CD4-positive, alpha-beta T cell treated with Interferon gamma for 1 hour (primary cell): Measurements from ENCODE around the gene CAMK2A.
"Not testable (repeated sequence)": the region's sequence is repeated elsewhere in the genome, so short reads cannot be mapped to it uniquely, and the experiment has no call there.

Source experiments
- DNase-seq: peaks from one replicate; pipeline ENCODE4 v3.0.0-alpha.2; 2020

The CAMK2A gene

GRCh38 chr5:150253416-150254208 lies 36.0 kb downstream of the CAMK2A start:
- DNase-seq = no peak

- DNase-seq = no peak
These were observed 37.1 kb downstream of the CAMK2A start for GRCh38 chr5:150252489-150252888.

- no peak for DNase-seq
These were observed 38.1 kb downstream of the CAMK2A start for GRCh38 chr5:150251504-150251903.

GRCh38 chr5:150249744-150250143 lies 39.8 kb downstream of the CAMK2A start:
- no peak for DNase-seq

- DNase-seq = no peak
These were observed 40.6 kb downstream of the CAMK2A start for GRCh38 chr5:150248946-150249345.

- DNase-seq = not testable (repeated sequence)
These were observed 41.1 kb downstream of the CAMK2A start for GRCh38 chr5:150248493-150248892.

GRCh38 chr5:150247726-150248125 lies 41.8 kb downstream of the CAMK2A start:
- DNase-seq = no peak

- DNase-seq = no peak
These were observed 42.7 kb downstream of the CAMK2A start for GRCh38 chr5:150246835-150247234.

- no peak for DNase-seq
These were observed 43.1 kb downstream of the CAMK2A start for GRCh38 chr5:150246429-150246828.

- no peak for DNase-seq
These were observed 43.8 kb downstream of the CAMK2A start for GRCh38 chr5:150245808-150246207.

GRCh38 chr5:150245111-150245789 lies 44.3 kb downstream of the CAMK2A start:
- DNase-seq = no peak

- DNase-seq = no peak
These were observed 45.4 kb downstream of the CAMK2A start for GRCh38 chr5:150244209-150244608.

GRCh38 chr5:150243590-150243989 lies 46.0 kb downstream of the CAMK2A start:
- no peak for DNase-seq

GRCh38 chr5:150242251-150242894 lies 47.2 kb downstream of the CAMK2A start:
- DNase-seq = no peak

- no peak for DNase-seq
These were observed 48.0 kb downstream of the CAMK2A start for GRCh38 chr5:150241298-150242160.

- DNase-seq = no peak
These were observed 49.8 kb downstream of the CAMK2A start for GRCh38 chr5:150239794-150240122.

GRCh38 chr5:150239099-150239793 lies 50.3 kb downstream of the CAMK2A start:
- no peak for DNase-seq

GRCh38 chr5:150238646-150239045 lies 50.9 kb downstream of the CAMK2A start:
- no peak for DNase-seq

- no peak for DNase-seq
These were observed 52.4 kb downstream of the CAMK2A start for GRCh38 chr5:150236981-150237754.

GRCh38 chr5:150236313-150236712 lies 53.3 kb downstream of the CAMK2A start:
- DNase-seq = no peak

GRCh38 chr5:150235500-150235854 lies 54.1 kb downstream of the CAMK2A start:
- no peak for DNase-seq
